ENCODE measurements around the gene PDZD2. TPM values are rescaled to one million over a fixed set of nuclear protein-coding genes. Genes with fewer than 3 reads are reported as not detected.
"Not testable (repeated sequence)": the region's sequence is repeated elsewhere in the genome, so short reads cannot be mapped to it uniquely, and the experiment has no call there.

PDZD2 gene
- 10 to 100 TPM in 1 of 3 donors, 1 to 10 TPM in 2; 1.8 to 10.1 (median 2.1) TPM for total RNA-seq
- long read RNA-seq, donor 1, partial matches to known transcripts = 4 of 16 reads
- long read RNA-seq, donor 1, other reads (novel, unspliced or antisense) = 12 of 16 reads
- long read RNA-seq, donor 2, partial matches to known transcripts = 0 of 1 reads
- long read RNA-seq, donor 2, other reads (novel, unspliced or antisense) = 1 of 1 reads

- ATAC-seq (peak; percentile 81), DNase-seq (peak; percentile 61 to 65 (median 65))
- Histone ChIP-seq H3K36me3 (ENCODE audit: low read depth) (no peaks in the 10 kb centered on the region), H3K9me3 (no peaks in the 10 kb centered on the region), H3K4me1 (ENCODE audit: low read depth) (peaks cover 6% of the 10 kb centered on the region), H3K4me3 (peak within 1 kb of the TSS; percentile 19)
- TF ChIP-seq CTCF (IDR thresholded peaks at IDR 0.05) = no peak
- intact Hi-C loops (cut with DNase I, micrococcal nuclease) = no loop called here
Measured at GRCh38 chr5:31638748-31639418, at the start of gene PDZD2. Gene PDZD2, plus strand, starts transcription at chr5:31639131.

- intact Hi-C loops (cut with DNase I, micrococcal nuclease) = no loop called here
- Histone ChIP-seq H3K4me3 (no peak overlapping the region), H3K36me3 (ENCODE audit: low read depth) (no peaks in the 10 kb centered on the region), H3K9me3 (no peaks in the 10 kb centered on the region), H3K4me1 (ENCODE audit: low read depth) (no peaks in the 10 kb centered on the region)
- no peak for DNase-seq
- ATAC-seq = no peak
- no peak for TF ChIP-seq CTCF (IDR thresholded peaks at IDR 0.05)
Measured at GRCh38 chr5:31593665-31594064, 45.3 kb upstream of the PDZD2 start.

GRCh38 chr5:31596354-31596753, 42.6 kb upstream of the PDZD2 start:
- ATAC-seq (no peak), DNase-seq (no peak)
- Histone ChIP-seq H3K36me3 (ENCODE audit: low read depth) (no peaks in the 10 kb centered on the region), H3K4me3 (no peak overlapping the region), H3K9me3 (no peaks in the 10 kb centered on the region), H3K4me1 (ENCODE audit: low read depth) (no peaks in the 10 kb centered on the region)
- intact Hi-C loops (cut with DNase I, micrococcal nuclease) = no loop called here
- no peak for TF ChIP-seq CTCF (IDR thresholded peaks at IDR 0.05)

GRCh38 chr5:31598640-31599611, 40.0 kb upstream of the PDZD2 start:
- ATAC-seq (no peak), DNase-seq (no peak)
- intact Hi-C loops (cut with DNase I, micrococcal nuclease) = no loop called here
- Histone ChIP-seq H3K4me3 (no peak overlapping the region), H3K4me1 (ENCODE audit: low read depth) (no peaks in the 10 kb centered on the region), H3K36me3 (ENCODE audit: low read depth) (no peaks in the 10 kb centered on the region), H3K9me3 (no peaks in the 10 kb centered on the region)
- no peak for TF ChIP-seq CTCF (IDR thresholded peaks at IDR 0.05)

GRCh38 chr5:31602305-31602704, 36.6 kb upstream of the PDZD2 start:
- H3K36me3 ChIP-seq (ENCODE audit: low read depth); ATAC-seq; H3K4me1 ChIP-seq (ENCODE audit: low read depth); H3K4me3 ChIP-seq; DNase-seq; H3K9me3 ChIP-seq; intact Hi-C loops (cut with DNase I, micrococcal nuclease): not testable (repeated sequence)

- no peak for TF ChIP-seq CTCF (IDR thresholded peaks at IDR 0.05)
- Histone ChIP-seq H3K9me3 (no peaks in the 10 kb centered on the region), H3K36me3 (ENCODE audit: low read depth) (no peaks in the 10 kb centered on the region), H3K4me3 (no peak overlapping the region), H3K4me1 (ENCODE audit: low read depth) (no peaks in the 10 kb centered on the region)
- ATAC-seq = no peak
- DNase-seq = no peak
- intact Hi-C loops (cut with DNase I, micrococcal nuclease) = no loop called here
Measured at GRCh38 chr5:31604240-31604639, 34.7 kb upstream of the PDZD2 start.
